A549 (cell line): ENCODE results near the gene INPP4B. TPM values are rescaled to one million over a fixed set of nuclear protein-coding genes. Genes with fewer than 3 reads are reported as not detected.

Experiments used
- ATAC-seq, 2 experiments: fragments of 200-7000 bp in 1 of 2; fragments of >200 bp in 1 of 2; cut with Nextera tagmentation in 1 of 2; cut with Tn5 transposase in 1 of 2; 3 replicates each; pipeline versions ENCODE4 v1.8.0 to v1.9.1; 2018 to 2020; ENCODE audit warnings: mild to moderate bottlenecking in 1 of 2, moderate library complexity in 1 of 2
- CTCF ChIA-PET: fragments of 300-600 bp; sonication (Branson Sonifier 250); formaldehyde crosslinking; extraction: SDS; loops from one replicate; lab custom pipeline; 2021; ENCODE audit warnings: antibody characterized with exemption, inconsistent platforms; lab: Yijun Ruan, JAX
- POLR2A ChIA-PET: fragments of 350-600 bp; formaldehyde crosslinking; extraction: SDS; loops from one replicate; lab custom pipeline; 2021; ENCODE audit warnings: antibody characterized with exemption, inconsistent platforms; lab: Yijun Ruan, JAX
- DNase-seq, 2 experiments: peaks; one replicate each; pipeline versions ENCODE4 v3.0.0 to v3.0.0-alpha.2; 2011 to 2016; ENCODE audit warnings: low read depth in 1 of 2, low spot score in 1 of 2
- FAIRE-seq: peaks from 2 replicates; lab custom pipeline; 2011; peaks lifted over from hg19 to GRCh38; lab: Jason Lieb, UNC
- H3K27ac ChIP-seq, 2 experiments: fragments of >200 bp; sonication (Bioruptor Twin); formaldehyde crosslinking; 3 replicates each; pipeline ENCODE4 v1.5.1; 2016 to 2017
- H3K4me1 ChIP-seq: fragments of >200 bp; sonication (Bioruptor Twin); formaldehyde crosslinking; 3 replicates; pipeline ENCODE4 v1.6.1; 2016
- H3K4me2 ChIP-seq: fragments of >200 bp; sonication (Bioruptor Twin); formaldehyde crosslinking; 3 replicates; pipeline ENCODE4 v1.6.1; 2016
- H3K4me3 ChIP-seq: fragments of >200 bp; sonication (Bioruptor Twin); formaldehyde crosslinking; 3 replicates; pipeline ENCODE4 v1.5.1; 2016
- H3K9me3 ChIP-seq: fragments of >200 bp; sonication (Bioruptor Twin); formaldehyde crosslinking; 3 replicates; pipeline ENCODE4 v1.6.1; 2016
- BHLHE40 ChIP-seq: IDR thresholded peaks from 2 replicates; pipeline ENCODE4 v1.6.1; 2012; ENCODE audit warnings: low read depth, low read length, inconsistent platforms
- CHD4 ChIP-seq: fragments of 200-600 bp; sonication (generic); IDR thresholded peaks from 2 replicates; pipeline ENCODE4 v1.6.1; 2016; ENCODE audit warnings: antibody characterized with exemption, mild to moderate bottlenecking, borderline replicate concordance
- EHF ChIP-seq: fragments of 250-450 bp; sonication (Bioruptor Pico); IDR thresholded peaks from 2 replicates; pipeline ENCODE4 v1.5.0; 2020; ENCODE audit warnings: mild to moderate bottlenecking
- EP300 ChIP-seq, 2 experiments: fragments of >200 bp; sonication (Bioruptor Twin); formaldehyde crosslinking; IDR thresholded peaks; 2 replicates in 1 of 2; 3 replicates in 1 of 2; pipeline ENCODE4 v1.6.1; 2016 to 2017
- FOXS1 ChIP-seq: fragments of 250-450 bp; sonication (Bioruptor Pico); IDR thresholded peaks from 2 replicates; pipeline ENCODE4 v1.5.0; 2020; ENCODE audit warnings: mild to moderate bottlenecking, moderate library complexity
- GATA3 ChIP-seq: IDR thresholded peaks from 2 replicates; pipeline ENCODE4 v1.6.1; 2012; ENCODE audit warnings: borderline replicate concordance
- HDAC2 ChIP-seq: fragments of 200-600 bp; sonication (generic); IDR thresholded peaks from 2 replicates; pipeline ENCODE4 v1.6.1; 2016
- HES2 ChIP-seq: fragments of >200 bp; sonication (Bioruptor Twin); formaldehyde crosslinking; IDR thresholded peaks from 2 replicates; pipeline ENCODE4 v1.6.1; 2016
- HEYL ChIP-seq: fragments of 250-450 bp; sonication (Bioruptor Pico); IDR thresholded peaks from 2 replicates; pipeline ENCODE4 v1.8.0; 2021; ENCODE audit warnings: mild to moderate bottlenecking, moderate library complexity
- HOXB13 ChIP-seq: fragments of 250-450 bp; sonication (Bioruptor Pico); IDR thresholded peaks from 2 replicates; pipeline ENCODE4 v1.5.0; 2020; ENCODE audit warnings: low read depth, mild to moderate bottlenecking, moderate library complexity
- HOXB5 ChIP-seq: fragments of 250-450 bp; sonication (Bioruptor Pico); IDR thresholded peaks from 2 replicates; pipeline ENCODE4 v1.5.0; 2020; ENCODE audit warnings: mild to moderate bottlenecking, moderate library complexity
- MAFK ChIP-seq: fragments of 450-650 bp; IDR thresholded peaks from 2 replicates; pipeline ENCODE4 v1.6.1; 2014; ENCODE audit not compliant: partially characterized antibody
- MYC ChIP-seq: IDR thresholded peaks from 2 replicates; pipeline ENCODE4 v1.6.1; 2012; ENCODE audit warnings: mild to moderate bottlenecking, inconsistent platforms, low read length, improper control_type of control experiment, borderline replicate concordance
- NFE2L2 ChIP-seq: fragments of 150-350 bp; conservative IDR thresholded peaks from 2 replicates; pipeline ENCODE4 v1.6.1; 2014; ENCODE audit warnings: low read length
- NR3C1 ChIP-seq: fragments of >200 bp; sonication (Bioruptor Twin); formaldehyde crosslinking; IDR thresholded peaks from 3 replicates; pipeline ENCODE4 v1.6.1; 2017
- POLR2A ChIP-seq: IDR thresholded peaks from 2 replicates; pipeline ENCODE4 v1.6.1; 2012; ENCODE audit warnings: mild to moderate bottlenecking, low read length
- RCOR1 ChIP-seq: fragments of 150-350 bp; IDR thresholded peaks from 2 replicates; pipeline ENCODE4 v1.6.1; 2014; ENCODE audit warnings: antibody characterized with exemption, low read length, low read depth
- REST ChIP-seq: fragments of 200-600 bp; sonication (generic); IDR thresholded peaks from 2 replicates; pipeline ENCODE4 v1.6.1; 2016; ENCODE audit warnings: antibody characterized with exemption, mild to moderate bottlenecking, moderate library complexity
- RFX5 ChIP-seq: fragments of 450-650 bp; IDR thresholded peaks from 2 replicates; pipeline ENCODE4 v1.7.1; 2014; ENCODE audit warnings: antibody characterized with exemption, mild to moderate bottlenecking, moderate library complexity
- SREBF2 ChIP-seq: fragments of 450-650 bp; IDR thresholded peaks from 2 replicates; pipeline ENCODE4 v1.6.1; 2014; ENCODE audit warnings: mild to moderate bottlenecking, moderate library complexity
- TFCP2L1 ChIP-seq: fragments of 250-450 bp; sonication (Bioruptor Pico); IDR thresholded peaks from 2 replicates; pipeline ENCODE4 v1.5.0; 2021; ENCODE audit warnings: mild to moderate bottlenecking
- TP53 ChIP-seq: fragments of 250-450 bp; sonication (Bioruptor Pico); IDR thresholded peaks from 2 replicates; pipeline ENCODE4 v1.5.0; 2021; ENCODE audit warnings: mild to moderate bottlenecking, moderate library complexity
- ZSCAN20 ChIP-seq: fragments of 250-450 bp; sonication (Bioruptor Pico); IDR thresholded peaks from 2 replicates; pipeline ENCODE4 v1.8.0; 2022; ENCODE audit warnings: mild to moderate bottlenecking, moderate library complexity
- WGBS: methylation state at CpG from one replicate; pipeline ENCODE4 v1.1.6; 2017; ENCODE audit errors: missing lambda C conversion rate; 5-methylcytosine and 5-hydroxymethylcytosine counted together
- polyA plus RNA-seq, 4 experiments: library from polyadenylated mRNA; depleted of rRNA in 3 of 4; stranded (reverse); fragments of >200 nt; fragmentation: RNase III in 1 of 4; extraction: RNeasy Plus Mini Kit Qiagen cat#74134 plus additional on column Dnase treatment in 1 of 4; gene quantifications; 2 replicates in 3 of 4; 3 replicates in 1 of 4; pipeline ENCODE4 v1.2.3, GENCODE V29; 2011 to 2017
- TF ChIP-seq, protein P1 (sequence below): IDR thresholded peaks from 2 replicates; pipeline ENCODE4 v1.6.1; 2012
- TF ChIP-seq, protein P2 (sequence below): fragments of >200 bp; sonication (Bioruptor Twin); formaldehyde crosslinking; IDR thresholded peaks from 3 replicates; pipeline ENCODE4 v1.5.1; 2016
- TF ChIP-seq, protein P3 (sequence below): fragments of 150-350 bp; IDR thresholded peaks from 2 replicates; pipeline ENCODE4 v1.6.1; 2014; ENCODE audit warnings: low read depth, mild to moderate bottlenecking, low read length

INPP4B gene
- polyA plus RNA-seq, 2 of the 4 experiments (the other 2 are of a cell fraction) = 7.2 to 14.9 TPM

DNA sequence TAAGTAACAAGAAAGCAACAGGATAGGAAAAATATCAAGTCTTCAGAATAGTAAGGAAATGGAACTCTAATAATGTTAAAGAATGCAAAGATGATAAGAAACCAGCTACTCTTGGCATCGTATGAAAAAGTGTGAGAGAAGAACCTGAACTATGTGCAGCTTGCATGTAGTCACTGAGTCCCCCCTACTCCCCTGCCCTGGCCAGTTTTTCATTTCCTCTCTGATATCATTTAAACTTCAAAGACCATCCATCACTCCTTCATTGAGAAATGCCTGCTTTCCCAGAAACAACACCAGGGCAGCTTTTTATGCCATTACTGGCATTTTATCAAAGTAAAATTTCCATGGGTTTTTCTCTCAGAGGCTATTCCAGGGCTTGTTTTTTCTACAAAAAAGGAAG is 28.1 kb downstream of the INPP4B start:
- Histone ChIP-seq H3K27ac (no peak overlapping the region), H3K4me3 (no peak overlapping the region), H3K4me1 (0 out of 3 replicates have a peak, but pooled peaks cover 3% of the 10 kb centered on the region), H3K4me2 (peak overlapping the region; percentile 44; the same call in 1 of the 3 replicates), H3K9me3 (no peaks in the 10 kb centered on the region)
- no peak for TF ChIP-seq POLR2A
- no peak for TF ChIP-seq HOXB5 (CRISPR knock-in tag)
- no peak for TF ChIP-seq RFX5
- TF ChIP-seq, protein P1, sequence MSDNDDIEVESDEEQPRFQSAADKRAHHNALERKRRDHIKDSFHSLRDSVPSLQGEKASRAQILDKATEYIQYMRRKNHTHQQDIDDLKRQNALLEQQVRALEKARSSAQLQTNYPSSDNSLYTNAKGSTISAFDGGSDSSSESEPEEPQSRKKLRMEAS = no peak
- TF ChIP-seq FOXS1 = no peak
- no peak for TF ChIP-seq EHF (CRISPR knock-in tag)
- TF ChIP-seq HES2 = no peak
- no peak for TF ChIP-seq NR3C1
- TF ChIP-seq, protein P2, sequence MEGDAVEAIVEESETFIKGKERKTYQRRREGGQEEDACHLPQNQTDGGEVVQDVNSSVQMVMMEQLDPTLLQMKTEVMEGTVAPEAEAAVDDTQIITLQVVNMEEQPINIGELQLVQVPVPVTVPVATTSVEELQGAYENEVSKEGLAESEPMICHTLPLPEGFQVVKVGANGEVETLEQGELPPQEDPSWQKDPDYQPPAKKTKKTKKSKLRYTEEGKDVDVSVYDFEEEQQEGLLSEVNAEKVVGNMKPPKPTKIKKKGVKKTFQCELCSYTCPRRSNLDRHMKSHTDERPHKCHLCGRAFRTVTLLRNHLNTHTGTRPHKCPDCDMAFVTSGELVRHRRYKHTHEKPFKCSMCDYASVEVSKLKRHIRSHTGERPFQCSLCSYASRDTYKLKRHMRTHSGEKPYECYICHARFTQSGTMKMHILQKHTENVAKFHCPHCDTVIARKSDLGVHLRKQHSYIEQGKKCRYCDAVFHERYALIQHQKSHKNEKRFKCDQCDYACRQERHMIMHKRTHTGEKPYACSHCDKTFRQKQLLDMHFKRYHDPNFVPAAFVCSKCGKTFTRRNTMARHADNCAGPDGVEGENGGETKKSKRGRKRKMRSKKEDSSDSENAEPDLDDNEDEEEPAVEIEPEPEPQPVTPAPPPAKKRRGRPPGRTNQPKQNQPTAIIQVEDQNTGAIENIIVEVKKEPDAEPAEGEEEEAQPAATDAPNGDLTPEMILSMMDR = no peak
- no peak for TF ChIP-seq NFE2L2
- TF ChIP-seq SREBF2 = no peak
- no peak for TF ChIP-seq BHLHE40
- TF ChIP-seq REST = no peak
- ATAC-seq (no peak), FAIRE-seq (no peak), DNase-seq (no peak)
- ChIA-PET POLR2A (no interaction called here), CTCF (no interaction called here)
- WGBS = 50% methylated on average over 1 of the region's 1 CpG

- TF ChIP-seq HDAC2 (no peak), NFE2L2 (no peak), TFCP2L1 (CRISPR knock-in tag) (no peak), CHD4 (no peak), HEYL (CRISPR knock-in tag) (no peak), HOXB13 (no peak), ZSCAN20 (CRISPR knock-in tag) (no peak), NR3C1 (no peak), MYC (no peak), HOXB5 (CRISPR knock-in tag) (no peak), RCOR1 (no peak), MAFK (no peak), GATA3 (no peak), EP300 (IDR thresholded peaks at IDR 0.05) (no peak), TP53 (no peak)
- TF ChIP-seq, protein P3, sequence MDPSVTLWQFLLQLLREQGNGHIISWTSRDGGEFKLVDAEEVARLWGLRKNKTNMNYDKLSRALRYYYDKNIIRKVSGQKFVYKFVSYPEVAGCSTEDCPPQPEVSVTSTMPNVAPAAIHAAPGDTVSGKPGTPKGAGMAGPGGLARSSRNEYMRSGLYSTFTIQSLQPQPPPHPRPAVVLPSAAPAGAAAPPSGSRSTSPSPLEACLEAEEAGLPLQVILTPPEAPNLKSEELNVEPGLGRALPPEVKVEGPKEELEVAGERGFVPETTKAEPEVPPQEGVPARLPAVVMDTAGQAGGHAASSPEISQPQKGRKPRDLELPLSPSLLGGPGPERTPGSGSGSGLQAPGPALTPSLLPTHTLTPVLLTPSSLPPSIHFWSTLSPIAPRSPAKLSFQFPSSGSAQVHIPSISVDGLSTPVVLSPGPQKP = no peak
- TF ChIP-seq, protein P2 = no peak
- Histone ChIP-seq H3K9me3 (no peaks in the 10 kb centered on the region), H3K4me3 (no peak overlapping the region), H3K27ac (no peak overlapping the region; a peak in 1 of 6 replicates), H3K4me1 (0 out of 3 replicates have a peak, but pooled peaks cover 3% of the 10 kb centered on the region), H3K4me2 (peak overlapping the region; percentile 44; the same call in 2 of the 3 replicates)
- DNase-seq (peak in 1 of 2 experiments; percentile 17), FAIRE-seq (no peak), ATAC-seq (peak in 1 of 2 experiments; percentile 45; a peak in 1 of 6 replicates)
- CTCF ChIA-PET = no interaction called here
- WGBS = 51% methylated on average over 6 of the region's 6 CpGs
- POLR2A ChIA-PET = no interaction called here
These were observed 28.7 kb downstream of the INPP4B start for GRCh38 chr4:142817442-142817841.
